Natural killer cell (primary cell): ENCODE measurements around the gene POLR3F. TPM values are rescaled to one million over a fixed set of nuclear protein-coding genes. Genes with fewer than 3 reads are reported as not detected.
"Not testable (repeated sequence)": the region's sequence is repeated elsewhere in the genome, so short reads cannot be mapped to it uniquely, and the experiment has no call there.

Experiments
- ATAC-seq, 3 donors: fragments of 150-1000 bp in 2 of 3; fragments of 200-7000 bp in 1 of 3; cut with Tn5 transposase; 1 replicate in 1 of 3; 2 replicates in 2 of 3; pipeline ENCODE4 v1.10.0; 2021; ENCODE audit warnings: mild to moderate bottlenecking in 2 of 3, moderate library complexity in 2 of 3
- DNase-seq, 2 donors: peaks; one replicate each; pipeline versions ENCODE4 v3.0.0 to v3.0.0-alpha.2; 2013 to 2021; ENCODE audit warnings: mixed read lengths in 1 of 2
- H3K27ac ChIP-seq: one replicate; pipeline ENCODE4 v1.5.1; 2013; ENCODE audit warnings: mild to moderate bottlenecking, low read length
- H3K27me3 ChIP-seq: one replicate; pipeline ENCODE4 v1.6.1; 2013; ENCODE audit warnings: low read length; ENCODE audit not compliant: control insufficient read depth, insufficient read depth
- H3K36me3 ChIP-seq: one replicate; pipeline ENCODE4 v1.6.1; 2013; ENCODE audit warnings: low read length; ENCODE audit not compliant: control insufficient read depth, insufficient read depth
- H3K4me1 ChIP-seq: one replicate; pipeline ENCODE4 v1.6.1; 2013; ENCODE audit warnings: low read length; ENCODE audit not compliant: control insufficient read depth, insufficient read depth
- H3K4me3 ChIP-seq: one replicate; pipeline ENCODE4 v1.5.1; 2013; ENCODE audit warnings: low read length
- H3K9me3 ChIP-seq: one replicate; pipeline ENCODE4 v1.6.1; 2013; ENCODE audit warnings: low read length; ENCODE audit not compliant: control insufficient read depth, insufficient read depth
- H3K27ac Mint-ChIP-seq, 2 donors: one replicate each; pipeline ENCODE4 v1.8.0; 2022; ENCODE audit warnings: mild to moderate bottlenecking in 2 of 2, mixed read lengths in 2 of 2, moderate library complexity in 1 of 2
- H3K27me3 Mint-ChIP-seq, 2 donors: one replicate each; pipeline ENCODE4 v1.8.0; 2022; ENCODE audit warnings: low read depth in 2 of 2, mixed read lengths in 2 of 2
- H3K36me3 Mint-ChIP-seq: one replicate; pipeline ENCODE4 v1.8.0; 2022; ENCODE audit warnings: mixed read lengths
- H3K4me1 Mint-ChIP-seq, 2 donors: one replicate each; pipeline ENCODE4 v1.8.0; 2022; ENCODE audit warnings: mixed read lengths in 2 of 2
- H3K4me3 Mint-ChIP-seq: one replicate; pipeline ENCODE4 v1.8.0; 2022; ENCODE audit warnings: mild to moderate bottlenecking, moderate library complexity, mixed read lengths
- H3K9me3 Mint-ChIP-seq, 2 donors: one replicate each; pipeline ENCODE4 v1.8.0; 2022; ENCODE audit warnings: mixed read lengths in 2 of 2
- WGBS: methylation state at CpG from one replicate; pipeline ENCODE4 v1.1.7; 2013; ENCODE audit warnings: missing lambda C conversion rate; ENCODE audit not compliant: insufficient coverage; 5-methylcytosine and 5-hydroxymethylcytosine counted together
- intact Hi-C: fragments of 100-400 bp; cut with micrococcal nuclease; formaldehyde crosslinking; loops from one replicate; pipeline ENCODE4 v1.14.2; 2022
- total RNA-seq, 4 donors: library from RNA; stranded (reverse); fragments of 120-200 nt in 1 of 4; gene quantifications; one replicate each; pipeline versions ENCODE4 v1.2.3 to v1.2.4, GENCODE V29; 2013 to 2022
- TF ChIP-seq, protein P1 (sequence below): fragments of 200-600 bp; IDR thresholded peaks from one replicate; pipeline ENCODE4 v1.8.0; 2022; ENCODE audit warnings: antibody characterized with exemption

Gene POLR3F
- total RNA-seq, 3 donors from 2014 or later (not counting 1 experiment from before 2014, with no cell fraction given): 8.5 to 10.6 (median 8.8) TPM

DNA sequence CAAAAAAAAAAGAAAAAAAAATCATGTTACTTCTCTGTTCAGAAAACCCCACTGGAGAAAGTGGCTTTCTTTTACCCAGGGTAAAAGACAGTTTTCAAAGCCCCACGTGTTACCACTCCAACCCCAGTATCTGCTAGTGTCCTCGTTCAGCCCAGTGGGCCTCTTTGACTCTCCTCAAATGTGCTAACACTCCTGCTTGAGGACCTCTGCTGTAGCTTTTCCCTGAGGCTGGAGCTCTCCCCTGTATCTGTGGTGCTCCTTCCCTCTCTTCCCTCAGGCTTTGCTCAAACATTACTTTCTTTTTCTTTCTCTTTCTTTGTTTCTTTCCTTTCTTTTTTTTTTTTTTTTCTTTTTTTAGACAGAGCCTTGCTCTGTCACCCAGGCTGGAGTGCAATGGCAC, 55.9 kb downstream of the POLR3F start:
- DNase-seq: no peak
- Histone ChIP-seq H3K27ac (no peak overlapping the region), H3K27me3 (no peaks in the 10 kb centered on the region), H3K4me3 (no peak overlapping the region), H3K36me3 (peaks cover 40% of the 10 kb centered on the region), H3K9me3 (no peaks in the 10 kb centered on the region), H3K4me1 (no peaks in the 10 kb centered on the region)
- H3K4me3 Mint-ChIP-seq: no peak overlapping the region
- intact Hi-C loops: no loop called here
- no peak overlapping the region for H3K27ac Mint-ChIP-seq
- 89% methylated on average over 2 of the region's 2 CpGs for WGBS
- H3K27me3 Mint-ChIP-seq: no peaks in the 10 kb centered on the region
- no peak for ATAC-seq
- H3K9me3 Mint-ChIP-seq: no peaks in the 10 kb centered on the region
- no peaks in the 10 kb centered on the region for H3K4me1 Mint-ChIP-seq
- peaks cover 18% of the 10 kb centered on the region for H3K36me3 Mint-ChIP-seq
- TF ChIP-seq, protein P1, sequence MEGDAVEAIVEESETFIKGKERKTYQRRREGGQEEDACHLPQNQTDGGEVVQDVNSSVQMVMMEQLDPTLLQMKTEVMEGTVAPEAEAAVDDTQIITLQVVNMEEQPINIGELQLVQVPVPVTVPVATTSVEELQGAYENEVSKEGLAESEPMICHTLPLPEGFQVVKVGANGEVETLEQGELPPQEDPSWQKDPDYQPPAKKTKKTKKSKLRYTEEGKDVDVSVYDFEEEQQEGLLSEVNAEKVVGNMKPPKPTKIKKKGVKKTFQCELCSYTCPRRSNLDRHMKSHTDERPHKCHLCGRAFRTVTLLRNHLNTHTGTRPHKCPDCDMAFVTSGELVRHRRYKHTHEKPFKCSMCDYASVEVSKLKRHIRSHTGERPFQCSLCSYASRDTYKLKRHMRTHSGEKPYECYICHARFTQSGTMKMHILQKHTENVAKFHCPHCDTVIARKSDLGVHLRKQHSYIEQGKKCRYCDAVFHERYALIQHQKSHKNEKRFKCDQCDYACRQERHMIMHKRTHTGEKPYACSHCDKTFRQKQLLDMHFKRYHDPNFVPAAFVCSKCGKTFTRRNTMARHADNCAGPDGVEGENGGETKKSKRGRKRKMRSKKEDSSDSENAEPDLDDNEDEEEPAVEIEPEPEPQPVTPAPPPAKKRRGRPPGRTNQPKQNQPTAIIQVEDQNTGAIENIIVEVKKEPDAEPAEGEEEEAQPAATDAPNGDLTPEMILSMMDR: no peak

DNA sequence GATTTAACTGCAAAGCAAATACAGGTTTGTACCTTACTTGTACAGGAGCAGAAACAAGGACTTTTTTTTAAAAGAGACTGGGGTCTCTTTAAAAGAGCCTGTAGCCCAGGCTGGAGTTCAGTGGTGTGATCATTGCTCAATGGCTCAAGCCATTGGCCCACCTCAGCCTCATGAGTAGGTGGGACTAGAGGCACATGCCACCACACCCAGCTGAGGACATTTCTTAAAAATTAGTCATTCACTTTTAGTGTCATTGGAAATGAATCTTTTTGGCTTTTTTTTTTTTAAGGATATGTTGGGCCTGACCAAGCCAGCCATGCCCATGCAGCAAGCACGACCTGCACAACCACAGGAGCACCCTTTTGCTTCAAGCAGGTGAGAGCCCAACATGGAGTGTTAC, 57.5 kb downstream of the POLR3F start:
- H3K36me3 Mint-ChIP-seq: peaks cover 32% of the 10 kb centered on the region
- peaks cover 53% of the 10 kb centered on the region for H3K36me3 ChIP-seq
- peak overlapping the region; percentile 6 to 27 for H3K27ac Mint-ChIP-seq
- no peak overlapping the region for H3K4me3 ChIP-seq
- intact Hi-C loops: no loop called here
- no peaks in the 10 kb centered on the region for H3K27me3 Mint-ChIP-seq
- no peak for ATAC-seq
- H3K9me3 ChIP-seq: no peaks in the 10 kb centered on the region
- WGBS: 100% methylated on average over 1 of the region's 1 CpG
- H3K27me3 ChIP-seq: no peaks in the 10 kb centered on the region
- H3K27ac ChIP-seq: no peak overlapping the region
- H3K4me1 ChIP-seq: no peaks in the 10 kb centered on the region
- H3K4me1 Mint-ChIP-seq: no peaks in the 10 kb centered on the region
- no peak overlapping the region for H3K4me3 Mint-ChIP-seq
- TF ChIP-seq, protein P1: no peak
- no peak for DNase-seq
- H3K9me3 Mint-ChIP-seq: no peaks in the 10 kb centered on the region

DNA sequence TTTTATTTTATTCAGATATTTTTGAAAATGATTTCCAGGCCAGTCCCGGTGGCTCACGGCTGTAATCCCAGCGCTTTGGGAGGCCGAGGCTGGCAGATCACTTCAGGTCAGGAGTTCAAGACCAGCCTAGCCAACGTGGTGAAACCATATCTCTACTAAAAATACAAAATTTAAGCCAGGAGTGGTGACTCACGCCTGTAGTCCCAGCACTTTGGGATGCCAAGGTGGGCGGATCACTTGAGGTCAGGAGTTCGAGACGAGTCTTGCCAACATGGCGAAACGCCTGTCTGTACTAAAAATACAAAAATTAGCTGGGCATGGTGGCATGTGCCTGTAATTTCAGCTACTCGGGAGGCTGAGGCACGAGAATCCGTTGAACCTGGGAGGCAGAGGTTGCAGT, 59.6 kb downstream of the POLR3F start:
- peaks cover 32% of the 10 kb centered on the region for H3K36me3 Mint-ChIP-seq
- WGBS: 89% methylated on average over 14 of the region's 14 CpGs
- H3K27ac ChIP-seq, H3K27ac Mint-ChIP-seq, H3K27me3 Mint-ChIP-seq, H3K4me3 Mint-ChIP-seq, intact Hi-C loops, H3K4me1 ChIP-seq, H3K9me3 Mint-ChIP-seq, DNase-seq, H3K4me3 ChIP-seq, H3K4me1 Mint-ChIP-seq, H3K9me3 ChIP-seq, ATAC-seq, H3K27me3 ChIP-seq: not testable (repeated sequence)
- peaks cover 59% of the 10 kb centered on the region for H3K36me3 ChIP-seq

DNA sequence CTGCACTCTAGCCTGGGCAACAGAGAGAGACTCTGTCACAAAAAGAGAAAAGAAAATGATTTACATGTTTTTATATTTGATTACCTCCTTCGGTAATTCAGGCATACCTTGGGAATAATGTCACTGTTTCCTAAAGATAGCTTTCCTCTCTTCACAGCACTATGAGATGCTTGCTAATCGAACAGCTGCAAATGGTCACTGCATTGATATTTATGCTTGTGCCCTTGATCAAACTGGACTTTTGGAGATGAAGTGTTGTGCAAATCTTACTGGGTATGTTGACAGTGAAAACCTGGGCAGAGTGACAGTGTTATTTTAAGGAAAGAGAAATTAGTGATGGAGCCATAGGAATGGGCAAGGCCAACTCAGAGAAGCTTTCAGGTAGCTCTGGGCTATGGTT, 60.1 kb downstream of the POLR3F start:
- Histone ChIP-seq H3K36me3 (peaks cover 64% of the 10 kb centered on the region), H3K27ac (no peak overlapping the region), H3K9me3 (no peaks in the 10 kb centered on the region), H3K4me1 (no peaks in the 10 kb centered on the region), H3K27me3 (no peaks in the 10 kb centered on the region), H3K4me3 (no peak overlapping the region)
- intact Hi-C loops: no loop called here
- no peak overlapping the region for H3K27ac Mint-ChIP-seq
- H3K4me3 Mint-ChIP-seq: no peak overlapping the region
- H3K36me3 Mint-ChIP-seq: peaks cover 37% of the 10 kb centered on the region
- TF ChIP-seq, protein P1: no peak
- 100% methylated on average over 2 of the region's 2 CpGs for WGBS
- H3K27me3 Mint-ChIP-seq: no peaks in the 10 kb centered on the region
- H3K4me1 Mint-ChIP-seq: no peaks in the 10 kb centered on the region
- DNase-seq: no peak
- ATAC-seq: no peak
- no peaks in the 10 kb centered on the region for H3K9me3 Mint-ChIP-seq
